PC-3 (cell line): ENCODE data around the gene MSGN1. TPM values are rescaled to one million over a fixed set of nuclear protein-coding genes. Genes with fewer than 3 reads are reported as not detected.

Source experiments
- ATAC-seq: fragments of 200-7000 bp; cut with Tn5 transposase; 2 replicates; pipeline ENCODE4 v1.9.1; 2020; ENCODE audit warnings: mild to moderate bottlenecking, moderate library complexity
- BruUV-seq: library from RNA; stranded (reverse); fragments of 400-500 nt; replicated peaks from 2 replicates; lab custom pipeline; 2021; lab: Mats Ljungman, UMichigan
- CTCF ChIA-PET: fragments of 300-600 bp; sonication (Branson Sonifier 250); formaldehyde crosslinking; loops from one replicate; lab custom pipeline; 2022; ENCODE audit warnings: antibody characterized with exemption; lab: Charles Lee
- POLR2A ChIA-PET: fragments of 300-600 bp; sonication (Branson Sonifier 250); formaldehyde crosslinking; loops from one replicate; lab custom pipeline; 2022; ENCODE audit warnings: antibody characterized with exemption; ENCODE audit not compliant: unreplicated experiment; lab: Charles Lee
- DNase-seq: peaks from one replicate; pipeline ENCODE4 v3.0.0-alpha.2; 2015
- H2AFZ ChIP-seq: fragments of 300-600 bp; sonication (generic); 2 replicates; pipeline ENCODE4 v1.6.0; 2016; ENCODE audit warnings: antibody characterized with exemption, low read length
- H3F3A ChIP-seq: fragments of 300-600 bp; sonication (generic); one replicate; pipeline ENCODE4 v1.6.0; 2017; ENCODE audit warnings: antibody characterized with exemption, low read length, control low read depth, mild to moderate bottlenecking; ENCODE audit not compliant: unreplicated experiment
- H3K27ac ChIP-seq: fragments of 300-600 bp; sonication (generic); 2 replicates; pipeline ENCODE4 v1.5.1; 2016; ENCODE audit warnings: mild to moderate bottlenecking, low read length
- H3K27me3 ChIP-seq: fragments of 300-600 bp; sonication (generic); 2 replicates; pipeline ENCODE4 v1.6.1; 2016; ENCODE audit warnings: low read length, mixed read lengths
- H3K36me3 ChIP-seq: fragments of 300-600 bp; sonication (generic); 2 replicates; pipeline ENCODE4 v1.6.1; 2016; ENCODE audit warnings: low read depth, mixed run types, low read length, mixed read lengths
- H3K4me1 ChIP-seq: fragments of 300-600 bp; sonication (generic); 2 replicates; pipeline ENCODE4 v1.5.1; 2016; ENCODE audit warnings: low read length; ENCODE audit not compliant: insufficient read depth
- H3K4me2 ChIP-seq: fragments of 300-600 bp; sonication (generic); 2 replicates; pipeline ENCODE4 v1.6.0; 2016; ENCODE audit warnings: low read length
- H3K4me3 ChIP-seq: fragments of 300-600 bp; sonication (generic); 2 replicates; pipeline ENCODE4 v1.5.1; 2016; ENCODE audit warnings: mild to moderate bottlenecking, low read length, mixed read lengths
- H3K79me2 ChIP-seq: fragments of 300-600 bp; sonication (generic); 2 replicates; pipeline ENCODE4 v1.6.1; 2017; ENCODE audit warnings: low read length, mixed read lengths
- H3K9ac ChIP-seq: fragments of 300-600 bp; sonication (generic); 2 replicates; pipeline ENCODE4 v1.6.0; 2016; ENCODE audit warnings: mild to moderate bottlenecking, low read length
- H3K9me2 ChIP-seq: fragments of 300-600 bp; sonication (generic); replicated peaks from 2 replicates; pipeline ENCODE4 v1.6.1; 2016; ENCODE audit warnings: mixed run types, low read length, mixed read lengths
- H3K9me3 ChIP-seq: fragments of 300-600 bp; sonication (generic); 2 replicates; pipeline ENCODE4 v1.6.1; 2016; ENCODE audit warnings: low read length, mixed read lengths
- H4K20me1 ChIP-seq: fragments of 300-600 bp; sonication (generic); 2 replicates; pipeline ENCODE4 v1.6.1; 2016; ENCODE audit warnings: low read length, mixed read lengths
- CTCF ChIP-seq: fragments of 300-600 bp; sonication (generic); conservative IDR thresholded peaks from 2 replicates; pipeline ENCODE4 v1.5.1; 2017; ENCODE audit warnings: antibody characterized with exemption, low read depth, mild to moderate bottlenecking, low read length
- EZH2 ChIP-seq: fragments of 300-600 bp; sonication (generic); IDR thresholded peaks from one replicate; pipeline ENCODE4 v1.6.1; 2017; ENCODE audit warnings: antibody characterized with exemption, mild to moderate bottlenecking, low read length; ENCODE audit not compliant: unreplicated experiment
- EZH2phosphoT487 ChIP-seq: fragments of 300-600 bp; sonication (generic); IDR thresholded peaks from 2 replicates; pipeline ENCODE4 v1.6.1; 2018; ENCODE audit warnings: mild to moderate bottlenecking, antibody characterized with exemption, low read length, borderline replicate concordance
- intact Hi-C: fragments of 100-400 bp; cut with micrococcal nuclease; formaldehyde crosslinking; loops from 2 replicates; pipeline ENCODE4 v1.9.0; 2023
- total RNA-seq: library from RNA; depleted of rRNA; stranded (reverse); fragments of >200 nt; gene quantifications from 2 replicates; pipeline ENCODE4 v1.2.3, GENCODE V29; 2014

The MSGN1 gene
- total RNA-seq, 1 experiment from 2014 or later = not detected

GRCh38 chr2:17845806-17846205, 29.5 kb downstream of the MSGN1 start:
- no TSS peak for BruUV-seq
- intact Hi-C loops = no loop called here
- no peak overlapping the region for H3K4me2 ChIP-seq
- H3K9me3 ChIP-seq = no peaks in the 10 kb centered on the region
- peaks cover 17% of the 10 kb centered on the region; the same call in 1 of the 2 replicates for H3K27me3 ChIP-seq
- POLR2A ChIA-PET = no interaction called here
- no peak for TF ChIP-seq EZH2phosphoT487
- TF ChIP-seq CTCF = no peak
- TF ChIP-seq EZH2 = no peak
- no peaks in the 10 kb centered on the region for H3K79me2 ChIP-seq
- no peaks in the 10 kb centered on the region for H3K9me2 ChIP-seq
- CTCF ChIA-PET = no interaction called here
- no peak overlapping the region for H3K4me3 ChIP-seq
- DNase-seq (no peak), ATAC-seq (no peak)
- no peaks in the 10 kb centered on the region for H3K36me3 ChIP-seq
- H3F3A ChIP-seq = no peaks in the 10 kb centered on the region
- H3K4me1 ChIP-seq = no peaks in the 10 kb centered on the region
- no peak overlapping the region for H2AFZ ChIP-seq
- no peak overlapping the region for H3K27ac ChIP-seq
- H4K20me1 ChIP-seq = no peaks in the 10 kb centered on the region
- no peak overlapping the region for H3K9ac ChIP-seq

GRCh38 chr2:17846676-17847075, 30.4 kb downstream of the MSGN1 start:
- ChIA-PET CTCF (no interaction called here), POLR2A (no interaction called here)
- Histone ChIP-seq H3K27ac (no peak overlapping the region), H3K9me2 (no peaks in the 10 kb centered on the region), H4K20me1 (no peaks in the 10 kb centered on the region), H3K79me2 (no peaks in the 10 kb centered on the region), H2AFZ (no peak overlapping the region), H3K36me3 (no peaks in the 10 kb centered on the region), H3K27me3 (peaks cover 12% of the 10 kb centered on the region; the same call in 1 of the 2 replicates), H3F3A (no peaks in the 10 kb centered on the region), H3K4me3 (no peak overlapping the region), H3K4me2 (no peak overlapping the region), H3K4me1 (no peaks in the 10 kb centered on the region), H3K9ac (no peak overlapping the region), H3K9me3 (no peaks in the 10 kb centered on the region)
- TF ChIP-seq EZH2 = no peak
- TF ChIP-seq CTCF = no peak
- no peak for TF ChIP-seq EZH2phosphoT487
- intact Hi-C loops = no loop called here
- no TSS peak for BruUV-seq
- no peak for DNase-seq
- no peak for ATAC-seq

GRCh38 chr2:17847236-17847635, 31.0 kb downstream of the MSGN1 start:
- ChIA-PET POLR2A (no interaction called here), CTCF (no interaction called here)
- H3F3A ChIP-seq = no peaks in the 10 kb centered on the region
- no peak overlapping the region for H3K4me2 ChIP-seq
- no peaks in the 10 kb centered on the region for H4K20me1 ChIP-seq
- no peaks in the 10 kb centered on the region for H3K79me2 ChIP-seq
- no peak for TF ChIP-seq EZH2phosphoT487
- no peak for TF ChIP-seq EZH2
- no peak for TF ChIP-seq CTCF
- H3K9me3 ChIP-seq = no peaks in the 10 kb centered on the region
- H3K9ac ChIP-seq = no peak overlapping the region
- DNase-seq (no peak), ATAC-seq (no peak)
- no peak overlapping the region for H3K27ac ChIP-seq
- no peak overlapping the region for H2AFZ ChIP-seq
- peaks cover 8% of the 10 kb centered on the region; the same call in 1 of the 2 replicates for H3K27me3 ChIP-seq
- BruUV-seq = no TSS peak
- H3K4me1 ChIP-seq = no peaks in the 10 kb centered on the region
- H3K4me3 ChIP-seq = no peak overlapping the region
- H3K36me3 ChIP-seq = no peaks in the 10 kb centered on the region
- intact Hi-C loops = no loop called here
- no peaks in the 10 kb centered on the region for H3K9me2 ChIP-seq
